Activated naive CD4-positive, alpha-beta T cell treated with anti-CD3 and anti-CD28 coated beads, Interleukin-2, amount 10 ng/mL, durations not matched to agents 7 days and 5 days (primary cell): ENCODE data around the gene SPEF1.

Experiments used
- CTCF ChIA-PET: fragments of 350-600 bp; sonication (Branson Sonifier 250); formaldehyde crosslinking; loops from one replicate; lab custom pipeline; 2021; ENCODE audit warnings: antibody characterized with exemption; lab: Charles Lee
- DNase-seq: peaks from one replicate; pipeline ENCODE4 v3.0.0-alpha.2; 2020
- H3K27ac Mint-ChIP-seq: one replicate; pipeline ENCODE4 v1.8.0; 2021; ENCODE audit warnings: mild to moderate bottlenecking, moderate library complexity, mixed read lengths
- H3K27me3 Mint-ChIP-seq: one replicate; pipeline ENCODE4 v1.8.0; 2021; ENCODE audit warnings: mild to moderate bottlenecking, mixed read lengths
- H3K36me3 Mint-ChIP-seq: one replicate; pipeline ENCODE4 v1.8.0; 2021; ENCODE audit warnings: mixed read lengths
- H3K4me1 Mint-ChIP-seq: one replicate; pipeline ENCODE4 v1.8.0; 2021; ENCODE audit warnings: mixed read lengths
- H3K4me3 Mint-ChIP-seq: one replicate; pipeline ENCODE4 v1.8.0; 2021; ENCODE audit warnings: mild to moderate bottlenecking, moderate library complexity, mixed read lengths
- H3K9me3 Mint-ChIP-seq: one replicate; pipeline ENCODE4 v1.8.0; 2021; ENCODE audit warnings: mixed read lengths

Gene SPEF1

DNA sequence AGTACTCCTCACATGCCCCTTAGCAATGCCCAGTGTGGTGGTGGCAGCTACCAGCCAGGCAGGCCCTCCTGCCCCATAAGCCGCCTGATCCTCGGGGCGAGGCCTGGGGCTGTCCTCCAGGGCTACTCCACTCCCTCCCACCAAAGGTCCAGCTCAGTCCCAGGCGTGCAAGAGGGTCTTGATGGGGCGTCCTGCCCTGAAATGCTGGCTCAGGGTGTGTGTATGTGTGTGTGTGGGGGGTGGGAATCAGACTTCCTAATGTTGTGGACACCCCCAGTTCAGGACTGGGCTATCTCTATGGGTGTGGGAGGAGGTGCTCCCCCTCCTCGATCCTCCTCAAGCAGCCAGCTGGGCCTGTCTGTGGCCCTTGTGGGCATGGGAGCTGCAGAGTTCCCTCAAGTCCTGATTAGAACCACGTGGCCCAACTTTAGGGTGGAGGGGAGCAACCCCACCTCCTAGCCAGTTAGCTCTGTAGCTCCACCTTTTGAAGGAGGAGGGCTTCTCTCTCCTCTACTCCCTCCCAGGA lies 41.3 kb downstream of the SPEF1 start:
- DNase-seq = no peak
- no peak overlapping the region for H3K4me3 Mint-ChIP-seq
- peaks cover 41% of the 10 kb centered on the region for H3K27me3 Mint-ChIP-seq
- CTCF ChIA-PET = interaction anchor here (0.7 kb wide), 1 partner anchor 32 kb away, joined by 3 read pairs; no protein-coding TSS in a partner anchor
- peaks cover 10% of the 10 kb centered on the region for H3K4me1 Mint-ChIP-seq
- no peak overlapping the region for H3K27ac Mint-ChIP-seq
- no peaks in the 10 kb centered on the region for H3K36me3 Mint-ChIP-seq
- no peaks in the 10 kb centered on the region for H3K9me3 Mint-ChIP-seq

DNA sequence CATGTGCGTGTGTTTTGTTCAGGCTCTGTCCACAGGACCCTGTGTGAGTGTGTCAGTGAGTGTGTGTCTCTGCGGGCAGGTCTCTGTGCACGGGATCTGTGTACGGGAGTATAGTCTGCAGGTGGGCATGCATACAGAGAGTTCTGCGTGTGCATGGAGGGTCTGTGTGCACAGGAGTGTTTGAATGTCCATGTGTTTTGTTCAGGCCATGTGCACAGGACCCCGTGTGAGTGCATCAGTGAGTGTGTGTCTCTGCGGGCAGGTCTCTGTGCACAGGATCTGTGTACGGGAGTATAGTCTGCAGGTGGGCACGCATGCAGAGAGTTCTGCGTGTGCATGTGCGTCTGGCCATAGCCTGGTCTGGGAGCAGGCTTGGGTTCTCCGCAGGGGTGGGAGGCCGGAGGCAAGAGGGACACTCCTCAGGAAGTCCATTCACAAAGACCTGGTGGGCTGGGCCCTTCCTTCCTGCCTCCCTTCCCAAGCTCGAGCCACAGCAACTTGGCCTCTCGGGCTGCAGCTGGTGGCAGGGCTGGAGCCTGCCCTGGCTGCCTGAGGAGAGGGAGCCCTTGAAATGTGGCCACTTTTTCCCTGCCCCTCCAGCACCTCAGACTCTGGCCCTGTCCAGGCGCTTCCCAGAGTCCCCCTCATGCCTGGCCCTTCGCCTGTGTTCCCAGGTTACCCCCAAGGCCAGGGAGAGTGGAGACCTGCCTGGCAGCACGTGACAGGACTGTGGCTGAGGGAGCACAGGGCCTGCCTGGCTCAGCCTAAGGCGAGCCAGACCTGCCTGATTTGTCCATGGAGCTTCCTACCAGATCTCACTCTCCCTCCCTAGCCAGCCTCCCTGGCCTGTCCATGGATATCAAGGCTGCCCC lies 42.0 kb downstream of the SPEF1 start:
- CTCF ChIA-PET = interaction anchor here (0.7 to 1.3 kb wide), 3 partner anchors 10 to 32 kb away, joined by 3 to 4 read pairs (median 3); no protein-coding TSS in a partner anchor

DNA sequence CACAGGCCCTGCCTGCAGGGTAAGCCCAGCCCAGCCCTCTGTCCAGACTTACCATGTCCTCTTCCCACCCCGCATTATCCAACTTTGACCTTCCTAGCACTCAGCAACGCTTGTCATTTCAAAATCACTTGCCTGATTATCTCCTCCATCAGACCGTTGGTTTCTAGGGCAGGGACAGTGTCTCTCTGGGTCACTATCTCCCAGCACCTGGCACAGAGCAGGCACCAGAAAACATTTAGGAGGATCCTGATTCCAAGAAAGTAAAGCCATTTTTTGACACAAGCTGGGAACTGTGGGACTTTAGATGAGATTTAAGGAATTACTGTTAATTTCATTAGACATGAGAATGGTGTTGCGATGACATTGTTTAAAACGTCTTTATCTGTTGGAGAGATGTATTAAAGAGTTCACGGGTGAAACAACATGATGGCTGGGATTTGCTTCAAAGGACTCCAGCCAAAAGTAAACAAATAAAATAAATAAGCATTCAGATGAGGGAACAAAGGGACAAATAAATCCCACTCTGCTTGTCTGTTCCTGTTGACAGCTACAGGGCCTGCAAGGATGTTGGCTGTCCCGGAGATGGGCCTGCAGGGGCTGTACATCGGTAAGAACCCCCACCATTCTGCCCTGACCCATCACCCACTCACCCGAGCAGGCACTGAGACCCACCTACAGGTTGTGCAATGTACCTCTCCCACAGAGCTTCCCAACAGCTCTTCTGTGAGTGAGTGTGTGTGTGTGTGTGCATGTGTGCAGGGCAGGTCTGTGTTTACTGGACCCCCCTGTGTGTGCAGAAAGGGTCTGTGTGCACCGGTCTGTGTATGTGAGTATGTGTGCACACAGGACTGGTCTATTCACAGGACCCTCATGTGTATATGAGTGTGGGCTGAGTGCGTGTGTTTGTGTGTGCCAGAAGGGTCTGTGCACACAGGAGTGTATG lies 42.9 kb downstream of the SPEF1 start:
- H3K36me3 Mint-ChIP-seq = no peaks in the 10 kb centered on the region
- CTCF ChIA-PET = interaction anchor here (0.7 to 1.3 kb wide), 2 partner anchors 11 to 13 kb away, joined by 3 to 4 read pairs; no protein-coding TSS in a partner anchor
- no peak overlapping the region for H3K27ac Mint-ChIP-seq
- H3K4me3 Mint-ChIP-seq = no peak overlapping the region
- no peak for DNase-seq
- H3K4me1 Mint-ChIP-seq = no peaks in the 10 kb centered on the region
- H3K9me3 Mint-ChIP-seq = no peaks in the 10 kb centered on the region
- H3K27me3 Mint-ChIP-seq = peaks cover 45% of the 10 kb centered on the region

More for the DNA sequence above, 42.0 kb downstream of the SPEF1 start:
- no peak overlapping the region for H3K4me3 Mint-ChIP-seq
- no peaks in the 10 kb centered on the region for H3K36me3 Mint-ChIP-seq
- H3K27me3 Mint-ChIP-seq = peaks cover 41% of the 10 kb centered on the region
- DNase-seq = no peak
- peaks cover 3% of the 10 kb centered on the region for H3K4me1 Mint-ChIP-seq
- H3K9me3 Mint-ChIP-seq = no peaks in the 10 kb centered on the region
- H3K27ac Mint-ChIP-seq = no peak overlapping the region

DNA sequence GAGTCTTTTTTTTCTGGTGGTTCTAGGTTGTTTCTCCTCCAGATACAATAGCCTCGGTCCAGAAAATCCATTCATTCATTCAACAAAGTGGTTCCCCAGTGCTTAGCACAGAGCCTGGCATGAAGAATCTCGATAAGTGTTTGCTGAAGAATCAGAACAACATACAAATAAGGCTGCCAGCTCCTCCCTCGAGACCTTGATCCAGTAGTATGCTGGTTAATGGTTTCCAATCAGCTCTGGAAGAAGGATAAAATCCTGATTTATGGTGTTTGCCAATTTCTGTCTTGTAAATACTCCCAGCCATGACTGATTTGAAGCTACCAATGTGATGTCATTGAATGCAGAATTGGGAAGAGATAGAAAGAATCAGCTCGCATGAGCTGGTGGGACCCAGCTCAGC lies 45.5 kb downstream of the SPEF1 start:
- no peak overlapping the region for H3K27ac Mint-ChIP-seq
- CTCF ChIA-PET = interaction anchor here (0.8 to 1.6 kb wide), 4 partner anchors 9 to 25 kb away, joined by 3 to 7 read pairs (median 4); no protein-coding TSS in a partner anchor
- H3K4me3 Mint-ChIP-seq = no peak overlapping the region
- peaks cover 67% of the 10 kb centered on the region for H3K27me3 Mint-ChIP-seq
- H3K36me3 Mint-ChIP-seq = no peaks in the 10 kb centered on the region
- H3K4me1 Mint-ChIP-seq = peaks cover 2% of the 10 kb centered on the region
- no peaks in the 10 kb centered on the region for H3K9me3 Mint-ChIP-seq
- DNase-seq = no peak

DNA sequence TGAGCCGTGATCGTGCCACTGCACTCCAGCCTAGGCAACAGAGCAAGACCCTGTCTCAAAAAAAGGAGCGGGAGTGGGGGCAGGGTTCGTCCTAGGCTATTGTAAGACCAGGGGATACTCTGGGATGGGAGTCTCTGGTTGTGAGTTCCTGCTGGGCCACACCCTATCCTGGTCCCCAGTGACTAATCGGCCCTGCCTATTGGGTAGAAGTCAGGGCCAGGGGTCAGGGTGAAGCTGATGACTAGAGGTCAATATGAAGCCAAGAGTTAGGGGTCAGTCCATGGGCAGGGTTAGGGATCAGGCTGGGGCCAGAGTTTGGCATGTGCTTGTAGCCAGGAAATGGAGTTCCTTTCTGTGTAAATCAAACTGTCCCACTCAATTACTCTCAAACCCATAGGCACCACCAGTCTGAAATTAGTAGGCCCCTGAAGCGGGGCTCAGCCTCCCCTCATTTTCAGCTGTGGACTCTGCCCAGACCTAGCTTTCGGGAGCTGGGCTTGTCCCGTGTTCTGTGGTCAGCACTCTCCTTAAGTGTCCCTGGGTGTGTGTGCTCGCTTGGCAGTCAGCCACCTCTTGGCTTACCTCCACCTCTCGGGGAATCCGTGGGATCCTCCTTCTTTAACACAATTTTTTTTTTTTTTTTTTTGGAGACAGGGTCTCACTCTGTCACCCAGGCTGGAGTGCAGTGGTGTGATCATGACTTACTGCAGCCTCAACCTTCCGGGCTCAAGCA lies 47.0 kb downstream of the SPEF1 start:
- CTCF ChIA-PET = no interaction called here
- Mint-ChIP-seq H3K27me3 (peaks cover 77% of the 10 kb centered on the region), H3K27ac (no peak overlapping the region)

DNA sequence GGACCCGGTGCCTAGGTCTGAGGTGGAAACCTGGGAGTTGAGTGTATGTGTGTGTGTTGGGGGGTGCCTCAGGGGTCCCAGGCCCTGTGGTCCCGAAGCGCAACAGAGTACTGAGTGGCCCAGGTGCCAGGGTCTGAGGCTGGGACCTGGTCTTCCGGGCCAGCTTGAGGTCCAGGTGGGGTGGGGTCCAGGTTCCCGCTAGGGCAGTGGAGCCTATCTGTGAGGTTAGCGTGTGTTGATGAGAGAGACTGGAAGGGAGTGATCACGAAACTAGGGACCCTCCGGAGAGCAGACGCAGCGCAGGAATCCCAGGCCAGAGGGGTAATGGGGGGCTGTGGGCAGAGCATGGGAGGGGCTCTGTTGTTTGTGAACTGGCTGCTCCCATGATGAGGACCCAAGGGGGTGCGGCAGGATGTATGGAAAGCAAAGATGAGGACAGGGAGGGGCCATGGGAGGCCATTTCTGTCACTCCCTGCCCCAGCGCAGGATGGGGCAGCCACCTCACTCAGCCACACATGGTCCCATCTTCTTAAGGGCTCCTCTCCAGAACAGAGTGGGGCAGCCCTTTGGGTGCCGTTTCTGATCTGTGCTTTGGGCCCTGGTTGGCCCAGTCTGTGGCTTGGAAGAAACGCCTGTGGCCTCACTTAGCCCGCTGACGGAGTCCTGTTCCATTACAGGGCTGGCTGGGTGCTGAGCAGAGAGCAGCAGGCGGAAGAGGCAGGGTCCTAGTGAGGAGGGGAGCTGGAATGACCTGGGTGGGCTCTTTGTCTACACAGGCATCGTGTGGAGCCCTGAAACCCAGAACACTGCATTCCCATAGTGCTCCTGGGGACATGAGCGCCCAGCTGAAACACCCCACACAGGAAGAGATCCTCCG lies 47.9 kb downstream of the SPEF1 start:
- no peaks in the 10 kb centered on the region for H3K9me3 Mint-ChIP-seq
- peaks cover 5% of the 10 kb centered on the region for H3K4me1 Mint-ChIP-seq
- no peak overlapping the region for H3K4me3 Mint-ChIP-seq
- H3K36me3 Mint-ChIP-seq = no peaks in the 10 kb centered on the region
- CTCF ChIA-PET = no interaction called here
- H3K27me3 Mint-ChIP-seq = peaks cover 80% of the 10 kb centered on the region
- DNase-seq = no peak
- no peak overlapping the region for H3K27ac Mint-ChIP-seq

More for the DNA sequence above, 47.0 kb downstream of the SPEF1 start:
- H3K9me3 Mint-ChIP-seq = no peaks in the 10 kb centered on the region
- peaks cover 5% of the 10 kb centered on the region for H3K4me1 Mint-ChIP-seq
- no peak for DNase-seq
- H3K36me3 Mint-ChIP-seq = no peaks in the 10 kb centered on the region
- no peak overlapping the region for H3K4me3 Mint-ChIP-seq

DNA sequence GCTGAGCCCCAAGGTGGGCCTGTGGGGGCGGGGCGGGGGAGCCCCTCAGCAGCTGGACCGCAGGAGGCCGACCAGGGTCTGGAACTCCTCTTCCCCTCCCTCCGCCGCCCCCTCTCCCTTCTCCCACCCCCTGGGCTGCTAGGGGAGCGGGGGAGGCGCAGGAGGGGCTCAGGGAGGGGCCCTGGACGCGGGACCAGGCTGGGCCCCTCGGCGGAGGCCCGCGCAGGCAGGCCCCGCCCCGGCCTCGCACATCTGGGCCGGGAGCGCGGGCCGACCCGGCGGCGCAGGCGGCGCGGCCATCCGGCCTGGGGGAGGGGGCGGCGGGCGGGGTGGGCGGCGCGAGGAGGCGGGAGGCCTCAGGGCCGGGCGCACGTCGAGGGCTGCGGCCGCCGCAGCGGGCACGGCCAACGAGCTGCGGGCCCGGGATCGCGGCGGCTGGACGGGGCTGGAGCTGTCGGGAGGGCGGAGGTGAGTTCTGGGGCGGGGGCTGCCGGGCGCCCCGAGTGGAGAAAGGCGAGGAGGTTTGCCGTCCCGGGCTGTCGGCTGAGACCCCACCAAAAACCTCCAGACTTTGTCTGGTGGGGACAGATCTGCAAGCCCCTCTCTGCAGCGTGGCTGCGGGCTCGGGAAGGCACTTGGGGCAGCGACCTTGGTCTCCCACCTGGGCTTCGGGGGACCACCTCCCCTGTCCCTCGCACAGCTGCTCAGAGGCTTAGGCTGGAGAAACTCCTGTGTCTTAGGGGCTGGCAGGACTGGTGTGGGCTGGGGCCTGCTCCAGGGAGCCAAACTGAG lies 48.7 kb downstream of the SPEF1 start, which contains the start of gene HSPA12B:
Gene HSPA12B, plus strand, starts transcription at position 359 of the 792 bp plus-strand sequence. CDS start 5,990 bp downstream, outside the sequence.
- Mint-ChIP-seq H3K27me3 (peaks cover 88% of the 10 kb centered on the region), H3K27ac (no peak within 1 kb of the TSS)
- DNase-seq = no peak

DNA sequence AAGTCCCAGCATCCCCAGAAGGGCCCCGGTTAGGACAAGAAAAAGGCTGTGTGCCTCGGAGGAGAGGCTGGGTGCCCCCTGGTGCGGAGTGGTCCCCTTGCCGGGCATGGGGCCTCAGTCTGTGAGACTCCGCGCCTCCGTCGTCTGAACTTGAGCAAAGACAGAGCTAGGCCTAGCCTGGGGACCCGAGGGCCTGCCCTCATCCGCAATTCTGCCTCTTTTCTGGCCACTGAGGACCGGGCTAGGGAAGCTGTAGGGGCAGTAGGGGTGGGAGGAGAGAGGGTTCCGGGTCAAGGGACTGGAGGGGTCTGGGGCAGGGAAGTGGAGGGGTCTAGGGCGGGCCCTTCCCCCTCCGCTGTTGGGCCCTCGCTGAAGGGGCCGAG lies 49.3 kb downstream of the SPEF1 start:
- DNase-seq = no peak
- CTCF ChIA-PET = interaction anchor here (1.9 kb wide), 1 partner anchor 21 kb away, joined by 4 read pairs; no protein-coding TSS in a partner anchor
- H3K4me3 Mint-ChIP-seq = no peak overlapping the region
- no peak overlapping the region for H3K27ac Mint-ChIP-seq
- no peaks in the 10 kb centered on the region for H3K36me3 Mint-ChIP-seq
- peaks cover 5% of the 10 kb centered on the region for H3K4me1 Mint-ChIP-seq
- H3K27me3 Mint-ChIP-seq = peaks cover 94% of the 10 kb centered on the region
- no peaks in the 10 kb centered on the region for H3K9me3 Mint-ChIP-seq

More for the DNA sequence above, 48.7 kb downstream of the SPEF1 start, which contains the start of gene HSPA12B:
- H3K4me1 Mint-ChIP-seq = peaks cover 5% of the 10 kb centered on the region
- CTCF ChIA-PET = interaction anchor here (1.9 kb wide), 1 partner anchor 21 kb away, joined by 4 read pairs; no protein-coding TSS in a partner anchor
- H3K36me3 Mint-ChIP-seq = no peaks in the 10 kb centered on the region
- H3K4me3 Mint-ChIP-seq = no peak within 1 kb of the TSS
- no peaks in the 10 kb centered on the region for H3K9me3 Mint-ChIP-seq

DNA sequence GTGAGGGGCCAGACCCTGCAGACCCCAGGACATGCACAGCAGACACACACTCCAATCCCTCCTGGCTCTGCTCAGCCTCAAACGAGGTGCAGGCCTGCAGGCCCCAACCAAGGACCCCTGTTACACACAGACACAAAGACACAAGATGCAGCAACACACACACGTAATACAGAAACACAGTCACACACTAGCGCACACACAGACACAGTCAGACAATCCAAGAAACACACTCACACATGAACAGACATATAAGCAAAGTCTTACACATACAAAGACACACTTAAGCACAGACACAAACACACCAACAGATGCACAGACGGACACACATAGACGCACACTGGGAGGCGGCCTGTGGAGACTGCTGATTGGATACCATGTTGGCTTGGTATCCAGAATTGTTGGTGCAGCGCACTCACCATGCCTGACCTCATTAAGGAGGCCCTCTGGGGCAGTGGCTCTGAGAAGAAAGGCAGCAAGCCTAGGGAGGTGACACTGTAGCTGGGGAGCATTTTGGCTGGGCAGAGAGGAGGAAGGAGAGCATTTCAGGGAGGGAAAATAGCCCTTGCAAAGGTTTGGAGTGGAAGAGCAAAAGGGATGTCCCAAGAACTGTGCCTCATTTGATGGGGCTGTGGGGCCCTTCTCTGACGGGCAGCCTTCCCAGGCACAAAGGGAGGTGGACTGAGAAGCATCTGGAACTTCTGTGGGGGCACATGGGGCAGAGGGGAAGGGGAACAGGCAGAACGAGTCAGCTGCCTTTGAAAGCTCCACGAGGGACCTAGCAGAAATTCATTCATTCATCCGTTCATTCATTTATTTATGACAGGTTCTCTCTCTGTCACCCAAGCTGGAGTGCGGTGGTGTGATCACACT lies 50.2 kb downstream of the SPEF1 start:
- H3K27me3 Mint-ChIP-seq = peaks cover 91% of the 10 kb centered on the region
- no peaks in the 10 kb centered on the region for H3K9me3 Mint-ChIP-seq
- no peak overlapping the region for H3K4me3 Mint-ChIP-seq
- DNase-seq = no peak
- no peaks in the 10 kb centered on the region for H3K36me3 Mint-ChIP-seq
- CTCF ChIA-PET = interaction anchor here (1.9 kb wide), 1 partner anchor 20 kb away, joined by 4 read pairs; no protein-coding TSS in a partner anchor
- H3K27ac Mint-ChIP-seq = no peak overlapping the region
- peaks cover 5% of the 10 kb centered on the region for H3K4me1 Mint-ChIP-seq

DNA sequence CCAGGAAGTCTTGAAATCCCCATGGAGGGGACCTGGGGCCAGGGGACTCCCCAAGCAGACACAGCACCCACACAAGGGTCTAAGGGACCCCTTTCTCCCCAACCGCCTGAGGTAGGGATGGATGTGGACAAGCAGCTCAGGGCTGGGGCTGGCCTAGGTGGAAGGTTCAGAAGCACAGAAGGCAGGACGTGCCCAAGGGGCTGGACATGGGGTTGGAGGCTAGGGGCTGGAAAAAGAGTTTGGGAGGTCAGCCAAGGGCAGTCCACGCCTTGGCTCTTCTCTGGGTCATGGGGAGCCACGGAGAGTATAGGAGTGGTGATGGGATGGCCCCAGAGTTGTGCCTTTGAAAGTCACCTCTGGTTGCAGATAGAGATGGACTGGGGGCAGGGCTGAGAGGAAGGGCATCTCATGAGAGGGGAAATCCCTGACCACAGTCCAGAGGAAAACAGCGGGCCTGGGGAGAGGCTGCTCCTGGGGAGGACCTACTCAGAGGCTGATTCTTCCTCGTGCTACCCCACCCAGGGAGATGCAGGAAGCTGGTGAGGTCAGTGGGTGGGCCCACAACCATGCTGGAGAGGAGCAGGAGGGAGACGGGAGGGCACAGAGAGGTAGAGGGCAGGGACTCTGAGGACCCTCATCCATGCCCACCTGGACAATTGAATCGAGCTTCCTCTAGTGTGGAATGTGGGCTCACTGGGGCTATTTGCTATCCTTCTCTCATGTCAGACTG lies 51.3 kb downstream of the SPEF1 start:
- no peak for DNase-seq

More for the DNA sequence above, 51.3 kb downstream of the SPEF1 start:
- Mint-ChIP-seq H3K9me3 (no peaks in the 10 kb centered on the region), H3K27me3 (peaks cover 88% of the 10 kb centered on the region), H3K4me3 (no peak overlapping the region), H3K27ac (no peak overlapping the region), H3K36me3 (no peaks in the 10 kb centered on the region), H3K4me1 (peaks cover 5% of the 10 kb centered on the region)
- CTCF ChIA-PET = interaction anchor here (1.2 to 2.1 kb wide), 2 partner anchors 10 to 14 kb away, joined by 5 read pairs; no protein-coding TSS in a partner anchor
